Hindlimb muscle (tissue), 1 donor: ENCODE results near the gene KCNJ5. TPM values are rescaled to one million over a fixed set of nuclear protein-coding genes. Genes with fewer than 3 reads are reported as not detected.
A peak's percentile ranks its signal among the peaks of the same experiment; 100 is the strongest.

Experiments
- DNase-seq: peaks from one replicate; pipeline ENCODE4 v3.0.0-alpha.2; 2013
- polyA plus RNA-seq: library from polyadenylated mRNA; unstranded; fragments of 120-200 nt; gene quantifications from one replicate; pipeline ENCODE4 v1.2.1, GENCODE V29; 2013; ENCODE audit not compliant: insufficient read length

Gene KCNJ5
- polyA plus RNA-seq, 1 donor = 1.9 TPM

DNA sequence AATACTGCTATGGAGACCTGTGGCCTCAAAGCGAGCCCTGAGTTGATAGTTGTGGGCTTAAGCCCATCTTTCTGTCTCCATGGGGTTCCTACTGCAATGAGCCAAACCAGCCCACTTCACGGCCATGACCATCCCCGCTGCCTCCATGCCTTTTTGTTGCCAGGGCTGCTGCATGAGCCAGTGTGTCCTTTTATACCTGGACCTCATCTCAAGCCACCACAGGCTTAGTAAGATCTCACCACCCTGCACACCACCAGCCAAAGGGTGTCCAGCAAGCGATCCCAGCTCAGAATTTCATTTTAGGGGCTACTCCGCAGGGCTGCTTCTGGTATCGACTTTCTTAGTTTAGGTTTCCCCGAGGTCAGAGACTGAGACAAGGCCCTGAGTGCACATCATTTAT lies 43.2 kb downstream of the KCNJ5 start:
- DNase-seq = no peak

DNA sequence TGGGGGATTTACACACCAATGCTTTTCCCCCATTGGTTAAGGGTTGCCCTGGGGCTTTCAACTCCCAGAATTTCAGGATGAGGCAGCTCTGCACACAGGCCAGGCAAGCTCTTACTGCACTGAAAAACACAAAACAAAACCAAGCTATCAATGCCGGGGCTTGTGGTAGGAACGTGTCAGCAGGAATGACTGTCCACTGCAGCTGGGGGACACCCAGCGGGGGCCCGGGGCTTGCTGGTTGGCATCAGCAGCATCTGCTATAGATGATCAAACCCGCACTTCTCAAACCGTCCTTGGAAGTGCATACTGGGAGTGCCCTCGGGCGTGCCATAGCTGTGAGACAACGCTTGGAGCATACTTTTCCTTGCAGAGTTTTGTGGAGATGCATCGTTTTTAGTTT lies 43.8 kb downstream of the KCNJ5 start:
- no peak for DNase-seq

DNA sequence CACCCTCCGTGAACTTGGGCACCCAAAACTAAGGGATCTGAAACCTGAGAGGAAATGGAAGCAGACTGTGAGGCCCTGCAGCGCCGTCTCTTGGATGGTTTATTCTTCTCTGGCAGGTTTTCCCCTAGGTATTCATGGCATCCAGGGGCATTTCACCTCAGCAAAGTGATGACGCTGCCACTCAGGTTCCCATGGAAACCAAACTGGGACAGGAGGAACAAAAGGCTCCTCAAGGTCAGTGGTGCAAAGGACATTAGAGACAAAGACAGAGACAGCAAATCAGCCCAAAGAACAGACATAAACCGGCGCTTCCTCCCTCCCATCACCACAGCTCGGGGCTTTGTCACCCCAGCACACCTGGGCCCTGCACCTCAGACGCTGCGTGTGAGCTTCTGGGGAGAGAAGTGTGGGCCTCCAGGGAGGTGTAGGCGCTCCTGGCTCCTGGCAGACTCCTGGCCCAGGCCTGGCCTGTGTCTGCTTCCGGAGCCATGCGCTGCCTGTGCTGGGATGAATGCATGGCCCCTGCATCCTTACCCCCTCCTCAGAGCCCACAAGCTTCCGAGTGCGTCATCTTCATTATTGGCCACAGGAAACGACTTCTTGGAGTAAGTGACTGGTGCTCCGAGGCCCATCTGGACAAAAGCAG lies 45.6 kb downstream of the KCNJ5 start:
- no peak for DNase-seq

DNA sequence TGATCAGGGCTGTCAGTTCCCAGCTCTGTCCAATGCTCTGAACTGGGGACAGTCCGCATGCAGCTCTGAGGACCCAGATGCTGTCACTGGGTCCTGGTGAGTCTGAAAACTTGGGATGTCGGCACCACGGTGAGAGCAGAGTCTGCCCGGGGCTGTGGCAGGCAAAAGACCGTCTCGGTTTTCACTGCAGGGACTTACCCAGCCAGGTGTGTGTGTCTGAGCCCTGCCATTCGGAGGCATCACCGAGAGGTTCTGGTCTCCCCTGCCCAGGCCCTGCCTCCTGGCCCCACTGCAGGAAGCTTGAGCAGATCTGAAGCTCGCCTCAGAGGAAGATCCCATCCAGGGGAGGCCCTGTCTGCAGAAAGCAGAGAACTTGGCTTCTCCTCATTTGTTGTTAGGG lies 46.3 kb downstream of the KCNJ5 start:
- no peak for DNase-seq

DNA sequence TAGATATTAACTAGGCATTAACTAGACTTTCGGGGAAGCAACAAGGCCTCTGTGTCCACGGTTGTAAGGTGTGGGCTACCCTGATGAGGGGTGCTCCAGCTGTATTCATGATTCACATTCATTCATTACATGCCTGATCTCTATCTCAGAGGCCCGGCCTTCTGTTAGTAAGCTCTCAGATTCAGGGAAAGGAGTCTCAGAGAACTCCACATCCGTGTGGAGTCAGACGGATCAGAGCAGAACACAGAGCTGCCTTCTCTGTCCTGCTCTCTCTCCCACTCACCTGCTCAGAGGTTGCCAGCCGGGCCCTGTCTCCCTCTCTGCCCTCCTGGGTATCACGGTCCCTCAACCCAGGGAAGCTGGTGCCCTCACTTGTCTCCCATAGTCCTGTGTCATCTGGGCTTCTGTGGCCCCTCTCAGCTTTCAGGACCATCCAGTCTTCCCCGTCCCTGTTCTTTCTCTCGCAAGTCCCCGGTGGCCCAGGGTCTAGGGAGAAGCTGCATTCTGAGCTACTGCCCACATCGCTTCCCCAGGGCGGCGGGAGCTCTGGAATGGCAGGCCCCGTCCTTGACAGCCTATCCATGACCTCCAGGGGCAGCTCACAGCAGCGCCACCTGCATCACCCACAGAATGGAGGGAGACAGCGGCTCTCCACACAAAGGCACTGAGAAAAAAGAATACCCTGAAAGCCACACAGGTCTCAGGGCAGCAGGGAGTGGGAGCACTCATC lies 47.2 kb downstream of the KCNJ5 start:
- no peak for DNase-seq

DNA sequence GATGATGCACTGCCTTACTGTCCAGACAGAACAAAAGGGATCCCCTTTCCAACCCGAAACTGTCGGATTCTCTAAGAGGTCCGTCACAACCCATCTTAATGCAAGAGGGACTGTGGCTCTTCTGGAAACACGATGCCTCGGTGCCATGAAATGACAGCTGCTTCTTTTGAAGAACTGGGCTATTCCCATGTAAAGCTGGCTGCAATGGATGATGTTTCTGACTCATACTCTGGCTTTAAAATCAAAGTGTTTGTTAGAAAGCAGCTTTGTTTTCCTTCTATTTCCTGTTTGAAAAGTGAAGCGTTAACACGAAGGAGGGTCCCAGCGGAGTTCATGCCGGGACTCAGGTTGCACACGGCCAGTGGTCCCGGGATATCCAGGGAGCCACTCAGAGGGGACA lies 48.4 kb downstream of the KCNJ5 start:
- no peak for DNase-seq

DNA sequence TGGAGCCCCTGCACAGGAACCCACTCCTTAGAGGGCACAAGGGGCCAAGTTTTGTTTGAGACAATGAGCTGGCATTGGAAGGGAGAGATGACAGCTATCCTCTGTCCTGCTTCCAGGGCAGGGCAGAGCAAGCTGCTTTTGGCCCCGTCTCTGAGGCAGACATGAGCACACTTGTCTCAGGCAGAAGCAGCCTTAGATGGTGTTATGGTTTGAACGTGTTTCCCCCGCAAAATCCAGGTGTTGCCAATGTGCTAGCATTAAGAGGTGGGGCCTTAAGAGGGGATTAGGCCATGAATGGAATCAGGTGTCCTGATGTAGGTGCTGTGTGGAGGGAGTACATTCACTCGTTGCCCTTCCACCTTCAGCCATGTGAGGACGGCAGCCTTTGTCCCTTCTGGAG lies 49.0 kb downstream of the KCNJ5 start:
- no peak for DNase-seq

DNA sequence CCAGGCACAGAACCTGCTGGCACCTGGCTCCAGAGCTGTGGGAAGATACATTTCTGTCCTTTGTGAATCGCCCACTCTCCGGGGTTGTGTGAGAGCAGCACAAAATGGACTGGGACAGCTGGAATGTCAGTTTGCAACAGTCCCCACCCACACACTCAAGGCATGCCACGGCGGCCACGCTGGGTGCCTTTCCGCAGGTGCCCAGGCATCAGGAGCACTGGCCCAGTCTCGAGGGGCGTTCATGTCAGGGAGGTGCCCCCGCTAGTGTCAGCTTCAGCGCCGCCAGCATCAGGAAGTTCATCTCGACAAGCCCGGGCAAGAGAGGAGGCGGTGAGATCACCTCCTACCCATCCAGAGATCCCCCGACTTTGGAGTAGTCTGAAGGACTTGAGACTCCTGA lies 49.4 kb downstream of the KCNJ5 start:
- DNase-seq = no peak

DNA sequence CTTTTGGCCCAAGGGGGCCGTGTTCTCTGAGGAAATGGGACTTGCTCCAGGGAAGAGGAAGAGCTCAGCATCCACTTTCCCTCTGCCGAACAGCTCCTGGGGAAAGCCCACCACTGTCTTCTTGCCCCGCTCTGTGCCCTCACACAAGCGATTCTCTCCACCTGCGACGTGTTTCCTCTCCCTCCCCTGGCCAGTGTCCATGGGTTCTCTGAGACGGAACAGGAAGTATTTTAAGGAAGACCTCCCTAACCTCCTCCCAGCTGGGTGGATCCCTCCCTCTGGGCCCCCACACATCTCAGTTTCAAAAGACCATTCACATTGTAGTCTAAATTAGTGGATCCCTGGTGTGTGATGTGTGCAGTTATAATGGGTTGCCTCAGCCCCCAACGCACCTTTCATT lies 50.0 kb downstream of the KCNJ5 start:
- no peak for DNase-seq

DNA sequence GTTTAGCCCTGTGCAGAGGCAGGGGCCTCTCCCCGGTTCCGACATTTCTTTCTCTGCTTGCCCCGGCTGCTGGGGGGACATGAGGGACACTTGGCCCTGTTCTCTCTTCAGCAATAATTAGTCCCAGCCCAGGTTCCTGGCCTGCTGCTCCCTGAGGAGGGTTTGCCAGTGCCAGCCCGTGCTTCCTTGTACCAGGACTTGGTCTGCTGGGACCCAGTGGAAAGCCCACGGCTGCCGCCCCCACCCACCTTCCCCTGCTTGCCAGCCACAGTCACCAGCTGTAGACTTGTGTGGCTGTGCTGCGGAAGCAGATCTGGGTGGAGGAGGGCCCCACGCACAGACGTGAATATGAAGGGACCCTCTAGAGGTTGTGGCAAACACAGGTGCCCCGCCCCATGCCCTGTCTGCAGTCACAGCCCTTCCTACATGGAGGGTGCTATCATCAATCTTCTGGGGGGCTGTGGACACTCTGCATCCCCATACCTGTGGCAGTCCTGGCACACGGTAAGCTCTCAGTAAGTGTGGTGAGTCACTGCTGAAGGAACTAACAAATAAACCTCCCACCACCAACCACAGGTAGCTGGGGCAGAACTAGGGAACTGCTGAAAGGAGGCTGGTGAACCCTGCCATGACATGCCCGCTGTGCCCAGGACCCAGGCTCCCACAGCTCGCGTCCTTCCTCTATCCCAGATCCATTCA lies 50.6 kb downstream of the KCNJ5 start:
- DNase-seq = no peak

DNA sequence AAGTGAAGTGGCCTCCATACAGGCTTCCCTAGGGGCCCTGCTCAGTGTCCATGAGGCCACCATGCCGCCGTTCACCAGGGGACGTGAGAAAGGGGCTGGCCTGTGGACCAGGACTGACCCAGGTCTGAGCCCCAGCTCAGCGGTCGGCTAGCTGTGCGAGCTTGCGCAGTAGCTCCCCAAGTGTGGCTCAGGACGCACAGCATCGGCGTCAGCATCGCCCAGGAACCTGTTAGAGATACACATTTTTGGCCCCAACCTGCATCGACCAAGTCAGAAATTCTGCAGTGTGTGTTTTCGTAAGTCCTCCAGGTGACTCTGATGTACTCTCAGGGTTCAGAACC lies 51.1 kb downstream of the KCNJ5 start:
- no peak for DNase-seq

DNA sequence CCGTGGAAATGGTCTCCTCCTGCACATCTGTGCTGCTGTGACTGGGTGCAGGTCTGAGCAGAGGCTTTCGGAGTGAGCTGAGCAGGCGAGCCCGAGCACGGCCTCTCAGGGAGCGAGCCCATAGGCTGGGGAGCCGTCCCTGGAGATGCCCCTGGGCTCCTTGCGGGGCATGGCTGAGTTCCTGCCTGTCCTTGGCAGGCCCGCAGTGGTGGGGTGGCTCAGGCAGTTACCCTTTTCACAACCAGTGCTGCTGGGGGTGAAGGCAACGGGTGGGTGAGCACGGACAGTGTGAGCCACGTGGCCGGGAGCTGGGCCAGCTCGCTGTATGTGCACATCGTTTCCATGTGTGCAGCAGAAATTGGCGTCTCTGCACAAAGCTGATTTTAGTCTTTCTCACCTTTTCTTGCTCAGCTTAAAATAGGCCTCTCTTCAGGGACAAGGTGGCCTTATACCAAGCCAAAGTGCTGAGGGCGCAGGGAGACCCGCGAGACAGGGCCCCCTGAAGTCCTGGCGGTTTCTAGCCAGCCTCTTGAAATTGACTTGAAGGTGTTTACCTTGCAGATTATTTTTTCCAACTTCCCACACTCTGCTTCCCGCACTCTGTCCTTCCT lies 51.8 kb downstream of the KCNJ5 start, which contains the start of gene TP53AIP1:
TSS of gene TP53AIP1 (minus strand) at position 55 of the 611 bp plus-strand sequence. CDS start 5,053 bp downstream, outside the sequence.
- peak; percentile 56 for DNase-seq

DNA sequence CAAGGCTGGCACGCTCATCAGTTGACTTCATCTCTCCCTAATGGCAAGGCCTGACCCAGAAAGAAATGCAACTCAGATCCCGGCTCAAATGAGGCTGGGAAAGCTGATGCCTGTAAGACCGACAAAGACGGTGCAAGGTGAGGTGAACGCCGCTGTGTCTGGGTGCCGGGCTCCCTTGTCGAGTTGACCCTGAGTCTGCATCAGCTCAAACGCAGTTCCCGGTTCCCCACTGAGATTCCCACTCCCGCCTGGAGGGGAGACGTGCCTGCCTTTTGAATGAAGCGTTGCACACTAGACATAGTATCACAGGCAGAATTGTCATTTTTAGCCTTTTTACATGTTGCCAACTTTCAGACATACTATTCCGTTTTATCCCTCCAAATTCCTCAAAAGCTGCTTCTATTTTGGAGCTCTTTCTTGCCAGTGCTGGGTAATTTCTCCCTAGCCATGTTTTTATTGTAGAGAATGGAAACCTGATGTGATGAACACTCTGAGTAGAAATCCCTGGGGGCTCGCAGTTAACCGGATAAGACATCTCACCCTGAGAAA lies 52.3 kb downstream of the KCNJ5 start:
- no peak for DNase-seq

DNA sequence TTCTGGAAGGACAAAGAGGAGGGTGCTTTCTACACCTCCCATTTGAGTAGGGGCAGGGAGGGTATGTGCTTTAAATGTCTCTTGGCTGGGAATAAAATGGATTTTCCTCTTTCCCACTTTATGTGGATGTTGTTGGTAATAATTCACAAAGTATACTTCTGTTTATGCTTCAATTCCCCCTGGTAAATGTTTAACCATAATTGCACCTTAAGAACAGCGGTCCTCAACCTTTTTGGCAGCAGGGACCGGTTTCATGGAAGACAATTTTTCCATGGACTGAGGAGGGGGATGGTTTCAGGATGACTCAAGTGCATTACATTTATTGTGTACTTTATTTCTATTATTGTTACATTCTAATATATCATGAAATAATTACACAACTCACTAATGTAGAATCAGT lies 55.5 kb downstream of the KCNJ5 start:
- DNase-seq = no peak

DNA sequence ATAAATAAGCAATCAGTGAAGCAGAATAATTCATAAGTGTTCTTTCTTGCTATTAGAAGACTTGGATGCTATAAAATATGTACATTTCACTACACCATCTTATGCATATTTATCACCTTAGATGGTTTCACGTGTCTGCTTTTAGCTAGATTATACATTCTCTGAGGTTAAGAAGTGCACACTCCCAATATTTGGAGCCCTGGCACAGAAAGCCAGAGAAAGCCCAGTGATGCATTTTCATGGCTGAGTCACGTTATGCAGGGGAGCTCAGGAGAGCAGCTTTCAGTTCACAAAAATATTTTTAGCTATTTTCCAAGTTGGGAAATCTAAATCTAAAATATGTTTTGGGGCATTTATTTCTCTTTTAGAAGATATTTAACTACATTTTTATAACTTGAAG lies 56.6 kb downstream of the KCNJ5 start:
- DNase-seq = no peak

DNA sequence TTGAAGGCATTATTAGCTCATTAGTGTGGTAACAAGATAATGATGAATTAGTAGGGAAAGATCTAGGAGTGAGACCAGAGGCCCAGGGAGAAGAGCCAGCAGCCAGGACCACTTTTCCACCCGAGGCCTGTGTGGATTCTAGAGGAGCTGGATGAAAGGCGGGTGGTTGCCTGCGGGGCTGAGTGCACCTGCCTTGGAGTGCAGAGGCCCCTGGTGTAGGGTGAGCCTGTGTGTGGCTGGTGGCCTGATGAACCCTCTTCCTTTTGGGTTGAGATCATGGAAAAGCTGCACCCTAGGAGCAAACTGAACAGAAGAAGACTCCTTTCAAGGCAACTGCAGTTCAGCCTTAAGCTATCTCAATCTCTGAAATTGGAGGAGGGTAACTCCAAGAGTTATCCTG lies 57.4 kb downstream of the KCNJ5 start:
- DNase-seq = no peak

DNA sequence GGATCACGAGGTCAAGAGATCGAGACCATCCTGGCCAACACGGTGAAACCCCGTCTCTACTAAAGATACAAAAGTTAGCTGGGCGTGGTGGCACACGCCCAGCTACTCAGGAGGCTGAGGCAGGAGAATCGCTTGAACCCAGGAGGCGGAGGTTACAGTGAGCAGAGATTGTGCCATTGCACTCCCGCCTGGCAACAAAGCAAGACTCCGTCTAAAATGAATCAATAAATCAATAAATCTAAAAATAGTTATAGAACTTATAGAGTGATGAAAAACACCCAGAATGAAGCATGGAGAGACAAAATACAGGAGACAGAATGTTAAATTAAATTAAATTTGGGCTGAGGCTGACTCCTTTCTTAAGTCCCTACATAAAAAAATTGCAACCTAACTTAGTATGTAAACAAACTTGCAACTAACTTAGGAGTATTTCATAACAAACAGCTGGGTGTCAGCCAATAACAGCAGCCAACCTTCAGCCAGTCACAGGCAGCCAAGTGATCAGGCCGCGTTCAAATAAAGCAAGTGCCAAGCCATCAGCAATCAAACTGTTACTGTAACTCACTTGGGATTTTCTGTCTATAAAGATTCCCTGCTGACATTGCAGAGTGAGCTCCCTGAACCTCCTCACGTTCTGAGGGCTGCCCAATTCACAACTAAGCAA lies 58.8 kb downstream of the KCNJ5 start:
- DNase-seq = no peak

DNA sequence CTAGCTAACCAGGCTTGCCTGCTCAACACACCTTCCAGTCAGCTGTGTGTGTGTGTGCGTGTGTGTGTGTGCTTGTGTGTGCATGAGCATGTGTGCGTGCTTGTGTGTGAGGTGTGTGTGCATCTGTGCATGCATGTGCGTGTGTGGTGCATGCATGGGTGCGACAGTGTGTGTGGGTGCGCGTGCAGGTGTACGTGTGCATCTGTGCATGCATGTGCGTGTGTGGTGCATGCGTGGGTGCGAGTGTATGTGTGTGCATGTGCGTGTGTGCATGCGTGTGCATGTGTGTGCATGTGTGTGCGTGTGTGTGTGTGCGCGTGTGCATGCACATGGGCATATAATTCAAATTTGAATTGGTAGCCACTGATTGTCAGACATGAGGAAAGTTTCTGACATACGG lies 62.0 kb downstream of the KCNJ5 start:
- no peak for DNase-seq

DNA sequence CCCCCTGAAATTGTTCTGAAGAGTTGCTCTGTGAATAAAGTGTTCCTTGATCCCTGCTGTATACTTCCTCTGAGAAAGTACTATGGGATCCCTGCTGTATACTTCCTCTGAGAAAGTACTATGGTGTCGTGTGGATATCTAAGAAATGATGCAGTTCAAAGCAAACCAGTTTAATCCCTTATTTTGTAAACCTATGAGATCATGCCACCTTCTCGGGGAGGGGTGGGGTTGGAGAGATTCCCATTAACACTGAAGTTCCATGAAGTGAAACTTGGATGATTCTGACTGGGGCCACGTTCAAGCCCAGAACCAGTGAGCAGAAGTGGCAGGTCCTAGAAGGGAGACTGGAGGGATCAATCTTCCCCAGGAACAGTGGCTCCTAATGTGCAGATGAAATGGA lies 64.5 kb downstream of the KCNJ5 start:
- no peak for DNase-seq

DNA sequence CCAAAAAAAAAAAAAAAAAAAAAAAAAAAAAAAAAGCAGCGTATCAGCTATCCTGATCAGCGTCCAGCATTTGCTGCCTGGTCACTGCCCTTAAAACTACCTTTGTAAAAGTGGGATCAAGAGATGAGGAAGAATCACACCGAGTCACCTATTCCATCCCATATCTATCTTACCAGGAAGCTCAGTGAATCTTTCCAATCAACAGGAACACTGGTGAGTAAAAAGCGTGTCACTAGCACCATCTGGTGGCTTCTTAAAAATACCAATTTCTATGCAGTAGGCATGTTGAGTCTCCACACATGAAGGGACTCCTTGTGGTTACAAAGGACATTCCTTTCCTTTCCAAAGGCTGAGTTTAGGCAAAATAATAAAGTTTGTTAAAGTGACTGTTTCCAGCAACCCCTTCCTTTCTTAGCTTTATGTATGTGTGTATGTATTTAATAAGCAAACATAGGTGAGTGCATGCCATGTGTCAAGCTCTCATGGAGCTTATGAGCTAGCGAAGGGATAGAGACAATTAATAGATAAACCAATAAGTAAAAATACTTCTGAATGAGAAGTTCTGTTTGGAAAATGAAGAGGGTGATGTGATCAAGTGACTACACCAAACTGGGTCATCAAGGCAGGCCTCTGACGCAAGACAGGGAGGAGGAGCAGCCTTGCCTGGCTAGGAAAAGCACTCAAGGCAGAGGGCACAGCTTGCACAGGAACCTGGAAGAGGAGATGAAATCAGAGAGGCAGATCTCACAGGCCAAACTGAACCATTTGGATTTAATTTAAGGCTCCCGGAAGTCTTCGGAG lies 65.4 kb downstream of the KCNJ5 start:
- peak; percentile 78 for DNase-seq

DNA sequence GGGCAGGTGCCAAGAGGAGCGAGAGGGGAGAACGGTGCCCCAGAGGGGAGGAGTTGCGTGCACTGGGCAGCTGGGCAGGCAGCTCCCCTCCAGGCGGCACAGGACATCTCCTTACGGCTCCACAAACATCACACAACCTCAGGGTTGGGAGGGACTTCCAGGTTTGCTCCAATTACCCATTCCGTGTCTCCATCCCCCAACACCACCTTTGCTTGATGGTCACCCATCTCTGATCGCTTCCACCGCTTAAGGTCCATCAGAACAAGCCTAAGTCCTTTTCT lies 66.0 kb downstream of the KCNJ5 start:
- no peak for DNase-seq

DNA sequence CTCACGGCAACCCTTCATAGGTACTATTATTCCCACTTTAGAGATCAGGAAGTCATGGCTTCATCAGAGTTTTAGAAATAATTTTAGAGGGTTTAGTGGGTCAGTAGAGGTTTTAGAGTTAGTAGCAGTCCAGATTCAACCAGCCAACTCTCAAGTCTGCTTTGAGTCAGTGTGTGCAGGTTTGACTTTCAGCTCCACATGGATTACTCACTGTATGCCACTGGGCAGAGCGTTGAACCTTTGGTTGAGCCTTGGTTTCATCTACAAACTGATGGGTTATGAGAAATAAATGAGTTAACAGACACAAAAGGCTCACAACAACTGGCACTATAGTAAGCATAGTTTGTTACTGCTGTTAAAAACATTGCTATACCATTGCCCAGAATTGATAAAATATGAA lies 70.5 kb downstream of the KCNJ5 start:
- no peak for DNase-seq
